Measurements from ENCODE around the gene FAM13B.
"Not testable (repeated sequence)": the region's sequence is repeated elsewhere in the genome, so short reads cannot be mapped to it uniquely, and the experiment has no call there.

The FAM13B gene
- total RNA-seq, result 83.0 to 104 (median 94.7) reads per million in 3 donors

- Histone ChIP-seq H3K36me3 (ENCODE audit: control insufficient read depth, insufficient read depth, low read length) (no peaks in the 10 kb centered on the region), H3K4me1 (ENCODE audit: control insufficient read depth, insufficient read depth, low read length, poor library complexity, severe bottlenecking) (peaks cover 27% of the 10 kb centered on the region), H3K9me3 (ENCODE audit: control insufficient read depth, low read length) (no peaks in the 10 kb centered on the region), H3K27me3 (replicated peaks; ENCODE audit: control insufficient read depth, insufficient read depth, low read length, poor library complexity, severe bottlenecking) (no peaks in the 10 kb centered on the region), H3K4me3 (ENCODE audit: insufficient read depth, low read depth, low read length, poor library complexity, severe bottlenecking) (peak within 1 kb of the TSS; percentile 82), H3K27ac (ENCODE audit: insufficient read depth, low read length, poor library complexity, severe bottlenecking) (peak within 1 kb of the TSS; percentile 93)
- DNase-seq, result peak; percentile 69 to 76 (median 73)
These were observed at the start of gene FAM13B for GRCh38 chr5:138032572-138033385. Gene FAM13B (minus strand): TSS chr5:138033079. CDS start chr5:138019111, 13,968 bp downstream.

- Histone ChIP-seq H3K27me3 (replicated peaks; ENCODE audit: control insufficient read depth, insufficient read depth, low read length, poor library complexity, severe bottlenecking) (no peaks in the 10 kb centered on the region), H3K4me3 (ENCODE audit: insufficient read depth, low read depth, low read length, poor library complexity, severe bottlenecking) (no peak overlapping the region), H3K36me3 (ENCODE audit: control insufficient read depth, insufficient read depth, low read length) (no peaks in the 10 kb centered on the region), H3K27ac (ENCODE audit: insufficient read depth, low read length, poor library complexity, severe bottlenecking) (no peak overlapping the region), H3K9me3 (ENCODE audit: control insufficient read depth, low read length) (no peaks in the 10 kb centered on the region), H3K4me1 (ENCODE audit: control insufficient read depth, insufficient read depth, low read length, poor library complexity, severe bottlenecking) (no peaks in the 10 kb centered on the region)
- no peak for DNase-seq
These were observed 49.2 kb upstream of the FAM13B start for GRCh38 chr5:138082033-138082432.

GRCh38 chr5:138078006-138078643 is 45.2 kb upstream of the FAM13B start:
- Histone ChIP-seq H3K9me3 (ENCODE audit: control insufficient read depth, low read length) (no peaks in the 10 kb centered on the region), H3K27me3 (replicated peaks; ENCODE audit: control insufficient read depth, insufficient read depth, low read length, poor library complexity, severe bottlenecking) (no peaks in the 10 kb centered on the region), H3K4me1 (ENCODE audit: control insufficient read depth, insufficient read depth, low read length, poor library complexity, severe bottlenecking) (no peaks in the 10 kb centered on the region), H3K36me3 (ENCODE audit: control insufficient read depth, insufficient read depth, low read length) (no peaks in the 10 kb centered on the region), H3K27ac (ENCODE audit: insufficient read depth, low read length, poor library complexity, severe bottlenecking) (no peak overlapping the region), H3K4me3 (ENCODE audit: insufficient read depth, low read depth, low read length, poor library complexity, severe bottlenecking) (no peak overlapping the region)
- no peak for DNase-seq

GRCh38 chr5:138077064-138077696 is 44.3 kb upstream of the FAM13B start:
- Histone ChIP-seq H3K36me3 (ENCODE audit: control insufficient read depth, insufficient read depth, low read length) (no peaks in the 10 kb centered on the region), H3K9me3 (ENCODE audit: control insufficient read depth, low read length) (no peaks in the 10 kb centered on the region), H3K4me1 (ENCODE audit: control insufficient read depth, insufficient read depth, low read length, poor library complexity, severe bottlenecking) (no peaks in the 10 kb centered on the region), H3K4me3 (ENCODE audit: insufficient read depth, low read depth, low read length, poor library complexity, severe bottlenecking) (no peak overlapping the region), H3K27me3 (replicated peaks; ENCODE audit: control insufficient read depth, insufficient read depth, low read length, poor library complexity, severe bottlenecking) (no peaks in the 10 kb centered on the region), H3K27ac (ENCODE audit: insufficient read depth, low read length, poor library complexity, severe bottlenecking) (no peak overlapping the region)
- peak in 2 of 3 donors; percentile 6 to 19 for DNase-seq

- H3K27me3 ChIP-seq (replicated peaks; ENCODE audit: control insufficient read depth, insufficient read depth, low read length, poor library complexity, severe bottlenecking); DNase-seq; H3K36me3 ChIP-seq (ENCODE audit: control insufficient read depth, insufficient read depth, low read length); H3K27ac ChIP-seq (ENCODE audit: insufficient read depth, low read length, poor library complexity, severe bottlenecking); H3K9me3 ChIP-seq (ENCODE audit: control insufficient read depth, low read length); H3K4me1 ChIP-seq (ENCODE audit: control insufficient read depth, insufficient read depth, low read length, poor library complexity, severe bottlenecking); H3K4me3 ChIP-seq (ENCODE audit: insufficient read depth, low read depth, low read length, poor library complexity, severe bottlenecking): not testable (repeated sequence)
These were observed 37.1 kb upstream of the FAM13B start for GRCh38 chr5:138070026-138070425.

GRCh38 chr5:138068742-138069600 is 36.1 kb upstream of the FAM13B start:
- DNase-seq, result peak; percentile 34 to 53 (median 36)
- no peaks in the 10 kb centered on the region for H3K36me3 ChIP-seq (ENCODE audit: control insufficient read depth, insufficient read depth, low read length)
- H3K4me1 ChIP-seq (ENCODE audit: control insufficient read depth, insufficient read depth, low read length, poor library complexity, severe bottlenecking), result no peaks in the 10 kb centered on the region
- no peaks in the 10 kb centered on the region for H3K9me3 ChIP-seq (ENCODE audit: control insufficient read depth, low read length)
- no peak overlapping the region for H3K27ac ChIP-seq (ENCODE audit: insufficient read depth, low read length, poor library complexity, severe bottlenecking)
- no peaks in the 10 kb centered on the region for H3K27me3 ChIP-seq (replicated peaks; ENCODE audit: control insufficient read depth, insufficient read depth, low read length, poor library complexity, severe bottlenecking)
- H3K4me3 ChIP-seq (ENCODE audit: insufficient read depth, low read depth, low read length, poor library complexity, severe bottlenecking), result no peak overlapping the region

- H3K4me1 ChIP-seq (ENCODE audit: control insufficient read depth, insufficient read depth, low read length, poor library complexity, severe bottlenecking), result no peaks in the 10 kb centered on the region
- DNase-seq, result no peak
- H3K27ac ChIP-seq (ENCODE audit: insufficient read depth, low read length, poor library complexity, severe bottlenecking), result no peak overlapping the region
- H3K36me3 ChIP-seq (ENCODE audit: control insufficient read depth, insufficient read depth, low read length), result no peaks in the 10 kb centered on the region
- H3K4me3 ChIP-seq (ENCODE audit: insufficient read depth, low read depth, low read length, poor library complexity, severe bottlenecking), result no peak overlapping the region
- H3K27me3 ChIP-seq (replicated peaks; ENCODE audit: control insufficient read depth, insufficient read depth, low read length, poor library complexity, severe bottlenecking), result no peaks in the 10 kb centered on the region
- H3K9me3 ChIP-seq (ENCODE audit: control insufficient read depth, low read length), result no peaks in the 10 kb centered on the region
These were observed 35.1 kb upstream of the FAM13B start for GRCh38 chr5:138067945-138068344.

GRCh38 chr5:138065102-138065501 is 32.2 kb upstream of the FAM13B start:
- Histone ChIP-seq H3K27me3 (replicated peaks; ENCODE audit: control insufficient read depth, insufficient read depth, low read length, poor library complexity, severe bottlenecking) (no peaks in the 10 kb centered on the region), H3K36me3 (ENCODE audit: control insufficient read depth, insufficient read depth, low read length) (no peaks in the 10 kb centered on the region), H3K4me1 (ENCODE audit: control insufficient read depth, insufficient read depth, low read length, poor library complexity, severe bottlenecking) (no peaks in the 10 kb centered on the region), H3K4me3 (ENCODE audit: insufficient read depth, low read depth, low read length, poor library complexity, severe bottlenecking) (no peak overlapping the region), H3K9me3 (ENCODE audit: control insufficient read depth, low read length) (no peaks in the 10 kb centered on the region), H3K27ac (ENCODE audit: insufficient read depth, low read length, poor library complexity, severe bottlenecking) (no peak overlapping the region)
- DNase-seq, result no peak

GRCh38 chr5:138064526-138064925 is 31.6 kb upstream of the FAM13B start:
- Histone ChIP-seq H3K9me3 (ENCODE audit: control insufficient read depth, low read length) (no peaks in the 10 kb centered on the region), H3K27me3 (replicated peaks; ENCODE audit: control insufficient read depth, insufficient read depth, low read length, poor library complexity, severe bottlenecking) (no peaks in the 10 kb centered on the region), H3K4me1 (ENCODE audit: control insufficient read depth, insufficient read depth, low read length, poor library complexity, severe bottlenecking) (no peaks in the 10 kb centered on the region), H3K27ac (ENCODE audit: insufficient read depth, low read length, poor library complexity, severe bottlenecking) (no peak overlapping the region), H3K36me3 (ENCODE audit: control insufficient read depth, insufficient read depth, low read length) (no peaks in the 10 kb centered on the region), H3K4me3 (ENCODE audit: insufficient read depth, low read depth, low read length, poor library complexity, severe bottlenecking) (no peak overlapping the region)
- no peak for DNase-seq

All from effector memory CD4-positive, alpha-beta T cell (primary cell).